Retina (tissue), 1 donor: ENCODE measurements around the gene KCTD16.

Experiments used
- DNase-seq: peaks from one replicate; pipeline ENCODE4 v3.0.0-alpha.2; 2016

KCTD16 gene

DNA sequence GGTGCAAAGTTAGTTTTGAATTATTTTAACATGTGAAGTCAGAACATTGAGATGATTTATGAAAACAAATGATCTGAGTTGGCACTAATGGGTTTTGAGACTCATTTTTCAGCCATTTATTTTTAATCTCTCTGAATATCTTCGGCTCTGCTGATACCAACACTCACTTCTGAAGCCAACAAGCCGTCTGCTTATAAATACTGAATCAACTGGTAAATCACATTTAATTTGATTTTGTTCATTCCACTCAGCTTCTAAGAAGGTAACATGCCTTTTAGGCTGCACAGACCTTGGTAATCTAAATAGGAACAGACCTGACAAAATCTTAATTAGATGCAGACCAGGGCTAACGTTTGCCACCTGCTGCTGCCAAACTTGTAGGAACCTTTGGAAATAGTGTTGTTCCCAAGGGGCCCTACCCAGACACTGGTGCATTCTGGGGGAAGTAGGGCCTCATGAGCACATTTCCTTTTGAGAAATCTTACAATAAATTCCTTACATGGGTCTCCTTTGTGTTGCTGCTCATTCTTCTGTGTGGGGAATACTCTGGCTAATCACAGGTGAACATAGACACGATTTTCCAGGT lies 182.2 kb downstream of the KCTD16 start:
- DNase-seq = no peak

DNA sequence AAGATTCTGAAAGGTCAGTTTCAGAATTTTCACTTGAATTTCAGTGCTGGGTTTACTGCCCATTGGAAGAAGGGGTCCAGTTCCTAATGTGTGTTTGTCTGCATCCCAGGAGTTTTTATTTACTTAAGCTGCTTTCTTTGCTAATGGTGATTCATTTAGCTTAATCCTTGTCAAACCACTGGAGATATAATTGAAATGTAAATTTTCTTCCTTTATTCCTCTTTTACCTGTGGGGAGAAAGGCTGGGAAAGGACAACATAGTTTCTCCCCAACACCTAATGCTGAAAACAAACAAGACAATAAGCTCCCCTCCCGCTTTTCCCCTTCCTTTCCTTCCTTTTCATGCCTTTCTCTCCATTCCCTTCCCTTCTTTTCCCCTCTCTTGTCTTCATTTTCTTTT lies 185.8 kb downstream of the KCTD16 start:
- DNase-seq = no peak

DNA sequence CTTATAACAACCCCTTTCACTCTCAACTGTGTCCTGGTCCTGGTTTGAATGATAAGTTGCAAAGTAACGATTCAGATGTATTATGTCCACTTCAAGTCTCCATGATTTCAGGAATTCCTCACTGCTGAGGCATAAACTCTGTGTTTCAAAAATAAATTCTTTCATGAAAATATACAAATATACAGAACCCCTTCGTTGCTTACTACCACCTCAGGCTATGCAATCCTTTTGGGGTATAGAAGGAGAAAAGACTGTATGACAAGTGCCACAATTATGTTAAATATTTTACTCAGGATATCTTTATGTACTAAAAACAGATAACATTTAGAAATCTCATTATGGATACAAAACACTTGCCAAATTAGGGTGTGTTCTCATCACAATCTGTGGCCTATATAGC lies 190.7 kb downstream of the KCTD16 start:
- DNase-seq = no peak

DNA sequence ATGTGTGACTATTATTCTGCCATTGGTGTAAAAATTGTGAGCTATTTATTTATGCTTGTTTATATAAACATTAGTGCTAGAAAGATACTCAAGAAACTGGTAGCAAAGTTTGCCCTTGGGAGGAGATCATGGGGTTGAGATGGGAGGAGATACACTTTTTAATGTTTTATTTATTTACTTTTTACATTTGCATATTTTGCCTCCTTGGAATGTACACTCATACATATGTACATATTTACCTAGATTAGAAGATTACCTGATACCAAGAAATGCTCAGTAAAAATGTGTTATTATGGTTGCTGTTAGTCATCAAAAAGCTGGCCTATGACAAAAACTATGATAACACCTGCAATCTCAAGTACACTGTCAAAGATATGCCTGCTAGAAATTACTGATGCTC lies 195.2 kb downstream of the KCTD16 start:
- no peak for DNase-seq

DNA sequence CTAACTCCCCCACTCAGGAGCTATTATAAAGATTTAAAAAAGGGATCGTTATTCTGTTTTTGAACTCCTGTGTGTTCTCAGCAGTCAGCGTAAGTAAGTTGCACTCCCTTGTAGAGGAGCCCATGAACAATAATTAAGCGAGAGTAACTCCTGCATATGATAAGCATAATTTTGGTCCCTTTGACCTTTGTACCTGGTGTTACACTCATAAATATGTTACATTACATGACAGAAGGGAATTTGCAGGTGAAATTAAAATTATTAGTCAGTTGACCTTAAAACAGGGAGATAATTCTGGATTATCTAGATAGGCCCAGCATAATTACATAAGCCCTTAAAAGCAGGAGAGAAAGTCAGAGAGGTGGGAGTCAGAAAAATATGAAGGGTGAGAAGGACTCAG lies 197.3 kb downstream of the KCTD16 start:
- DNase-seq = no peak

DNA sequence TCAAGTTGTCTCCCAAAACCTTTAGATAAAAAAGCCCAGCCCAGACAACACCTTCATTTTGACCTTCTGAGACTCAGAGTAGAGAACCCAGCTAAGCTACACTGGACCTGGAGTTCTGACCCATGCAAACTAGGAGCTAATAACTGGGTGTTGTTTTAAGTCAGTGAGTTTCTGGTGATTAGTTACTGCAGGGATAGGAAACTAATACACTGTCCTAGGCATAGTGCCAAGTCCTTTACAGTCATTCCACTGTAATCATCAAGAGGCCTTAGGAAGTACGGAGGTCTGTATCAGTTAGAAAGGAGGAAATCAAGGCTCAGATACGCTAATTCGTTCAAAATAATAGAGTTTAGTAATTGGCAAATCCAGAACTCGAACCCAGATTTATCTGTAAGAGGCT lies 197.9 kb downstream of the KCTD16 start:
- no peak for DNase-seq

DNA sequence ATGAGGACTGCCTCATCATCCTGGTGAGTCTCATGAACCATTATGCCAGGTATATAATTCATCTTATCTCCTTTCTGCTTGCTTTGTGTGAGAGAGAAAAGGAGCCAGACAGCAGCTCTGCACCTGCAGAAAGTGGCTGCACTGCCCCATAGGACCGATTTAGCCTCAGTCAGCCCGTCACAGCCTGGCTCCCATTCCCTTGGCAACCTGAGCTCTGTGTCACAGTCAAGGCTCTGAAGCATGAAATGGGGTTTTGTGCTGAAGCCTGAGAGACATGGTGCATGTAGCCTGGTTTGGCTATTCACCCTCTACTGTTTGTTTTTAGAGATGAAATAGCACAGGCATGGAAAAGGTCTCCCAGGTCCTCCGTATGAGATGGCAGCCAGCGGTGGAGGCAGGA lies 198.3 kb downstream of the KCTD16 start:
- peak; percentile 11 for DNase-seq

DNA sequence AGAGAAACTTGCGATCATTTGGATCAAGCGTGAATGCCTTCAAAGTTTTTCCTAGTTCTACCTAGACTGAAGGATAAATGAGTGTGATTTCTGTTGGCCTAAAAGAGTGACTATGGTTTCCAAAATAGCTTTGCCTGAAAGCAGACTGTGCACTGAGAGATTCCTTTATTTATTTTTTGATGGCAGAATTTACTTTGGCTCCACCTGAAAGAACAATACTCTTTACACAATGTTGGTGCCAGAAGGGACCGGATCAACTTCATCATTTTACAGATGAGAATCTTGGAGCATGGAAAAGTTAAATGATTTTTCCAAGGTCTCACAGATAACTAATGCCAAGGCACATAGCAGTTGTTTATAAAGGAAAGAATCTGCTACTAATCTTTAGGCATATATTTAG lies 199.6 kb downstream of the KCTD16 start:
- no peak for DNase-seq

DNA sequence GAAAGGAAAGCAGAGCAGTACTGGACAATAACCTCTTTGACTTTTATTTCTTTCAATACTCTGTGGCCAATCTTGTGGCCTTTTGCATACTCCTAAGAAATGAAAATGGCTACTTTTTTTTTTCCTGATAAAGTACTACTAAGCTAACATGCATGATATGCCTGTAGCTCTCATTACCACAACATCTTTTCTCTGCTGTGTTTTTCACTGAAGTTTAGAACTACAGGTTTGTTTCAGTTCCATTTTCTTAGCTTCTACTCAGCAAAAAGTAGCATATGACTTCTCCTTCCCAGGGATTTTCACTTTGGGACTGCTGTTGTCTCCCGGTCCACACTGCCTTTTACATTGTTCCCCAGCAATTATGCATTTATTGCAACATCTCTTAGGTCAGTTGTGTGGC lies 204.0 kb downstream of the KCTD16 start:
- no peak for DNase-seq

DNA sequence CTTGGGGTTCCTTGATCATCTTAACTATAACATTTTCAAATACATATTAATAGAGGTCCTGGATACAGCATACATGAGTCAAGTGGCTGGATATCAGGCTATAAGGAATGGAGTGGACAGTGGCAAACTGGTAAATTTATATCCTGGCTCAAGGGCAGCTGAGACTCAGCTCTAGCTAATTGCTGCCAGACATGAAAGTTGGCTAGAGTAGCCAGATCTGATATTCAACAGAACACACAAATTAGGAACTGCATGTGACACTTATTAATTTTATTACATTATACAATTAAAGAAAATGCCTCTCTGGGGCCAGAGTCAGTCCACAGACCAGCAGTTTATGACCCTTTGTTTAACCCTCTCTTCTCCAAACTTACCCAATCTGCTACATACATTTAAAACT lies 206.5 kb downstream of the KCTD16 start:
- DNase-seq = no peak

DNA sequence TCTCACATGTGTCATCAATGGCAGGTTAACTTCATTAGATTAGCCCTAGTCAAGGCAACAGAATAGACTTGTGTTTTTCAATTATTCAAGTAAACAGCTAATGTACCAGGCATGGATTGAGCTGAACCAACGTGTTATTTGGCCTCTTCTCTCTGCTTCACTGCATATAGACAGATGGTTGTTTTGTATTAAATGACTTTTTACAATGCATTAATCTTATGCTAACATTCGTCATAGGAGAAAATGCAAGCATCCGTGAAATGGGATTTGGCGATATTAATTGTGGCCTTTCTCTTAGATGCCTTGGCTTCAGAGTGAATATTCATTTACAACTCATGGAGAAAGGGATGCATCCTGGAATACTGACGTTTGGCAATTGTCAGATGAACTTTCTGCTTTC lies 208.0 kb downstream of the KCTD16 start:
- DNase-seq = peak; percentile 7

DNA sequence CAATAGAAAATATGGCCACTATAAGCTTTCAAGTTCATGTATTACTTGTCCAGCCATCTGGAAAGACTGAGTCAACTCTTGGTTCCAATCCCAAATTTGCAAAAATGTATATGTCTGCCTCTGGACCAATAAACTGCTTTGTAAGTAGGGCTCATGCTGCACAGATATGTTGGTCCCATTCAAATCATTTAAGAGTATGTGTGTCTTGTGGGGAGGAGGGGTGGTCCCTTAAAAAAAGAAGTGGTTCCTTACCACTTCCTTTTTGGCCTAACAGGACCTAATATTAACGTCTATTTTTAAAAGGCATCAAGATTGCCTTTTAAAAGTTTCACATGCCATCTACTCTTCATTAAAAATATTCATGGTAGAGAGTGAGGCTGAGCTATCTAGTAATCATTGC lies 214.9 kb downstream of the KCTD16 start:
- DNase-seq = no peak

DNA sequence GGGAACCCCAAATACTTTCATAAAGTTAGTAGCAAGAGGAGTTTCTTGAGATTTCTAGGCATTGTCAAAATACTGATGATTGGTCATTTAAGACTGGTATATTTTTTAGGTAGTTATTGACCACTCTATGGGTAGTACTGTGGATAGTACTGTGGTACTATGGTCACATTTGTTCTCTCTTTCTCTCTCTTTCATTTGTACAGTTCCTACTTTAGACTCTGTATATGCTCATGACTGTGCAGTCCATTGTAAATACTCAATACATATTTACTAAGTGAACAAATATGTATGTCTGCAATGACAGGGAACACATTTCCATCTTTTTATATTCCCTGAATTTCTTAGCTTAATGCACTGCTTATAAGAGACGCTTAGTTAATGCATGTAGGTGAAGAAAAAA lies 215.6 kb downstream of the KCTD16 start:
- no peak for DNase-seq

DNA sequence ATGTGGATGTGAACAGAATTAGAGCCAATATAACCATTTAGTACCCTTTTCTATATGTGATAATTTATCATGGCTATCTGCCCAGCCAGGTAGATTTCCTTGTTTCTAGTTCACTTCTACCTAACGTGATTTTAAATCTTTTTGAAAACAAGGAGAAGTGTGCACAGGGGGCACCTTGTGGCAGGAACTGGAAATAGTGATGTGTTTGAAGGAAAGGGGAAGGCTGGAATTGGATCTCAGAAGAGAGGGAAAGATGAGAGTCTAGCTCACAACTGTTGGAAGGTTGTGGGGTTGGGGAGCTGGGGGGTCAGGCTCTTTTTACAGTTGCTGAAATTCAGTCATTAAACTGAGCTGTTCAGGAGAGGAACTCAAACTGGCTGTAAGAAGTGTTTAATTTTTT lies 219.5 kb downstream of the KCTD16 start:
- no peak for DNase-seq

DNA sequence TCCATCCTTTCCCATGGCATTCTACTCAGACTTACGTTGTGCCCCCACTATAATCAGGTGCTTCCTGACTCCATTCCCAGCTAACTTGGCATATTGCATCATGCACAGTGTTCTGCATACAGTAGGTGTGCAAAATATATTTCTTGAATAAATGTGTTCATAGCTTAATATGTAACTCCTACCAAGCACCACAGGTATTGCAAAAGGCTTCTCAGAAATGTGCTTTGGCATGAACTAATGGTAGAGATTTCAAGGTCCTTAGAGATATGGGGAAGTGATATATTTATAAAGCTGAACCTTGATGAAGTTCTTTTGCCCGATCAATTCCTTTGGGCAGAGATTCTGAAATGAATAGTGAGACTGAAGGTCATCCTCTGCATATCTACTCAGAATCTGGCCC lies 220.4 kb downstream of the KCTD16 start:
- DNase-seq = no peak

DNA sequence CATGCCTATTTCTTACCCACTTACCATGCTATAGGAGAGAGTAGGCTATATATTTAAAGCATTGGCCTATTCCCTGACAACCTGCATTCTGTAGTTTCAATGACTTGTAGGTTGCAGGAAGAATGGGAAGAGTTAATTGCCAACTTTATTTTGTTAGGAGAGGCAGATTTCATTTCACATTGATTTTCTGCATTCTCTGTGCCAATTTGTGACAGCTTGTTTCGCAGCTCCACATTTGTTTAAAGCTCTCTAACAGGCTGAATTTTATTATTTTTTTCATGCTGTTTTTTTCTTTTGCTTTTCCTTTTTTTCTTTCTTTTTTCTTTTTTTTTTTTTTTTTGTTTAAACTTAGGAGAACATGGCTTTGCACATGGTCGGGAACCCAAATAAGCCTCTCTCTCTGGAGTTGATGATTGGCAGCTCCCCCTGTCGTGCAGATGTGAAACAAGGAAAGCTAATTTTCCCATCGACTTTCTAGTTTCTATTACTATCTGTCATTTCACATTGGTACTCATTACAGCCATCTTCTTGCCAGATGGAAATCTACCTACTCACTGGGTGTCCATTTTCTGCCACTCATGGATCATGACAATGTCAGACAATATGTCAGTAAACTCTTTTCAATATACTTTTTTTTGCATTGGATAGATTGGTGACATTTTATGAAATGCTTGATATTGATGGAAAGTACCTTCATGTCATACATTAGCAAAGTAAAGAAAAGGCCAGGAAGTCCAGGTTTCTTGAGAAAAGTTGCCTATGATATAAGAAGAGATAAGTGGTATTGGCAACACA lies 223.2 kb downstream of the KCTD16 start:
- no peak for DNase-seq

DNA sequence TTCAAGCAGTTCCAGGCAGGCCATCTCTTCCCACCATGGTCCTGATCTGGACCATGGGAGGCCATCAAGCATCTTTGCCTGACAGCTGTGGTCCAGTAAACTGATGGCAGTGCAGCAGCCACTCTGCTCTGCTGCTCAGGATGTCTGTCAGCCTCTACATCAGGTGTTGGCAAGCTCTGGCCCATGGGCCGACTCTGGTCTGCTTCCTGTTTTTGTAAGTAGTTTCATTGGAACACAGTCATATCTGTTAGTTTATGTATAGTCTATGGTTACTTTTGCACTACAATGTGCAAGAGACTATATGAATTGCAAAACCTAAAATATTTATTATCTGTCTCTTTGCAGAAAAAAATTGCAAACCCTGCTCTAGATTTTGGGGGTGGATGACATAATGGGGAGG lies 225.0 kb downstream of the KCTD16 start:
- DNase-seq = no peak

DNA sequence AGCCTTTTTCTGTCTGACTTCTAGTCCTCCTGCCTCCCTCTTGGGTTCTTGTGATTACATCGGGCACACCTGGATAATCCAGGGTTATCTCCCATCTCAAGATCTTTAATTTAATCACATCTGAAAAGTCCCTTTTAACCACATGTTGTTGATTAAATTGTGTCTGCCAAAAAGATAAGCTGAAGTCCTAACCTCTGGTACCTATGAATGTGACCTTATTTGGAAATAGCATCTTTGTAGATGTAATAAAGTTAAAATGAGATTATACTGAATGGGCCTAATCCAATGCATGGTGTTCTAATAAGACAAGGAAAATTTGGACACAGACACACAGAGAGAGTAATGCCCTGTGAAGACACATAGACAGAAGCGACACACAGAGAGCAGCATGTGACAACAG lies 232.4 kb downstream of the KCTD16 start:
- DNase-seq = no peak

DNA sequence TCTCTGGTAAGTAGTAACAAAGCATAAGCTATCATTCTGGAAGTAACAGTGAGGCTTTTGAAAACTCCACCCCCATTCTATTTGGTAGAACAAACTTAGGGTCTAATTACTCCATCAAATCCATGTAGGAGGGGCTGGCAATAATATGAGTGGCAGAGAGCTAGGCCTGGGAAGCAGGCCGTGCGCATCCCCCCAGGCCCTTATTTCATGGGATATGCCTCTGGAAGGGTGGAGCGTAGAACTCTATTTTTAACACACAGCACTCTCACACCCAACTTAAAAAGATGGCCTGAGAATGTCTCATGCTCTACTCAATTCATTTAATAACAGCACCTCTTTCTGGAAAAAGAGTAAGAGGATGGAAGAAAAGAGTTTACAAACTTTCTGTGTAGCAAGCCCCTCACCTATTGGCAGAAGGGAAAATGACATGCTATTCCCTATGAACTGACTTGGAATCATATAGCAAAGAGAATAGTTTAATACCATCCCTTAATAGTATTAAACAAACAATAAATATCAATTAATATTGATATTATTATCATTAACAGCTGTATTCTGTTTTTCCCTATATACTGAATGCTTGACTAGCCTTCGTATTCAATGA lies 233.2 kb downstream of the KCTD16 start:
- DNase-seq = no peak

DNA sequence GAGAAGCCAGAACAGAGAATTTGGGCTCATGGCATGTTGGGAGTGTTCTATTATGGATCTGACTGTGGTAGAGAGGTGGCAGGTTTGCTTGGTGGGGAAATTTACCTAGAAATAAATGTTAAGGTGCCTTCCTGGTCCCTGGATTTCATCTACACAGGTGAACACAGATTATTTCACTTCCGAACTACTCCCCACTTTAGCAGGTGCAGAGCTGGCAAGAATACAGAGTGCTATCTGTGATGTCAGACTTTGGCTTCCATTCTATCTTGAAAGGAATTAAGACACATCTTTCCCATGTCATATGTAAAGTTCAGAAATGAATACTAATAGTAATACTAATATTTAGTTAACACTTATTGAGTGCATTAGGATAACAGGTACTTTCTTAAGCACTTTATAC lies 234.0 kb downstream of the KCTD16 start:
- DNase-seq = no peak

DNA sequence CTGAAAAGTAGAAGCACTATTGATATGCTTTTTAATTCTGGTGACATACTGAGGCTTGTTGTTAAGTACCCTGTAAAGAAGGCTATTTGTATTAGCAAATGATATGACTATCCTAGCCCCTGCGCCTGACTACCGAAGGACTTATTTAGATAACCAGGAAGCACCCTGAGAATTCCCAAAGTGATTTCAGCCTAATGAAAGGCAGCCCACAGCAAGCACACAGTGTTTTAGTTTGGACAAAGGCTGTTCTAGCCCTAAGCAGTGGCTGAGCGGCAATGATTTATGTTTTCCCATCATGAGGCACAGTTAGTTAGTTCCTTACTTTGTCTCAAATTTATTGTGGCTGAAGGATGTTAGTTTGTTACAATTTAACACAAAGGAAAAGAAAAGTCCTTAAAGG lies 235.3 kb downstream of the KCTD16 start:
- DNase-seq = no peak

DNA sequence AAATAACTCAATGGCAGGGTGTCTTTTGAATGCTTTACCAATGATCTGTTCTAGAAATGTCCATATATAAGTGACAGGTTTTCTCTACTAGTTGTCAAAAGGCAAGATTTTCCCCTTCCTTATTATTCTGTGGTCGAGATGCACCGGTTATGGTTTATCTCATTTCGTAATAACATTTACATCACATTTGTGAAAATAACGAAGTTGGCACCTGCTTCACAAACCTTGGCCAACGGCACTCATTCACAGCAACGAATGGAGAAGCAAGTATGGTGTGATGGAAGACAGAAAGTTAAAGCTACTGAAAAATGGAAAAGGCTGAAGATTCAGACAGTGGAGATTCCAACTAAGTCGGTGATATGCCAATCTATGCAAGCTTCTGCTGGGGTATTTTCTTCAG lies 235.8 kb downstream of the KCTD16 start:
- DNase-seq = no peak

DNA sequence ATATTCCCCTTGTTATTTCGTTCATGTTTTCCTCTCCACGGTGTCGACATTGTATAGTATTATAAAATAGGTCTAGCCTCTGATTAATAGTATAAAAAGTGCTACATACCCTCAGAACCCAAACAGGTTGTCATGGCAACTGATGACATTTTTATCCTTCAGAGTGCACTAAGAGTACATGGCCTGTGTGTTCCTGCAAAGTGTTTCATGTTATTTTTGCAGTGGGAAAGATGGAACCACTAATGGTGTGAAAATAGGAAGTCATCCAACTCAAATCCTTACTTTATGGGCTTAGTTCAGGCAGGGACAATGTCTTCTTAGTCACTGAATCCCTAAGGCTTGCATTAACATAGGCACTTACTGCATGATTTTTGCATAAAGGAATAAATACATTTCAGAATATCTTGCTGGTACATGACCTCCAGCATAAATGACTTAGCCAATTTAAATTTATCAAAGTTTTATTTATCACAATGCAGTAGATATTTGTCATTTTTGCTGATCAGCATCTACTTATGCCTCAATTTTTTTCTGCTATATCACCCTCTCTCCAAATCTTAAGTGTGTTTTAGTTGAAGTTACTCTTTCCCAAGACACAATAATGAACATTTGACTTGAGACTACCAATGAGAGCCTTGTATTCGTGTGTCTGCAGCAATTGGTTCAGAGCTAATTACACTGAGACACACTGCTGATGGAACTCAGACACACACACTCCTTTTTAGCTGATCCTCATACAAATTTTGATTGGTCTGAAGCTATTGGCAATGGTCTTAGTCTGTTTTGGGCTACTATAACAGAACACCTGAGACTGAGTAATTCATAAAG lies 243.7 kb downstream of the KCTD16 start:
- no peak for DNase-seq

DNA sequence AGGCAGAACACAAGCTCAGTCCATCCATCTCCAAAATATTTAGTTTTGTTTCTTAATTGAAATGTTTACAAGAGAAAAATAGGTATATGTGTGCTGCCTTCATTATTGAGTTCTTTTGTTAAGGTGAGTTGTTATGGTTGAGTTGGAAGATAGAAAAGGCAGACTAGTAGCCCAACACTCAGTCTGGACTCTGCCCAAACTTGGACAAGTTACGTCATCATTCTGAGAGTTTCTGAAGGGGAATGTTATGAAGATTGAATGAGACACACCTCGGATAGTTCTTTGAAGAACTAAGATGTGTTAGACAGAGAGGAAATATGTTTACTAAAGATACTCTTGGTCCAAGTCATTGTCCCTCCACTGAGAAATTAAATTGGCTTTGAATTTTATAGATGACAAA lies 245.5 kb downstream of the KCTD16 start:
- DNase-seq = no peak
